NAMALWA (cell line): ENCODE data around the gene TDRD12.
"Not testable (repeated sequence)": the region's sequence is repeated elsewhere in the genome, so short reads cannot be mapped to it uniquely, and the experiment has no call there.

Source experiments
- DNase-seq: peaks from one replicate; pipeline ENCODE4 v3.0.0-alpha.2; 2015; ENCODE audit warnings: low spot score

Gene TDRD12

DNA sequence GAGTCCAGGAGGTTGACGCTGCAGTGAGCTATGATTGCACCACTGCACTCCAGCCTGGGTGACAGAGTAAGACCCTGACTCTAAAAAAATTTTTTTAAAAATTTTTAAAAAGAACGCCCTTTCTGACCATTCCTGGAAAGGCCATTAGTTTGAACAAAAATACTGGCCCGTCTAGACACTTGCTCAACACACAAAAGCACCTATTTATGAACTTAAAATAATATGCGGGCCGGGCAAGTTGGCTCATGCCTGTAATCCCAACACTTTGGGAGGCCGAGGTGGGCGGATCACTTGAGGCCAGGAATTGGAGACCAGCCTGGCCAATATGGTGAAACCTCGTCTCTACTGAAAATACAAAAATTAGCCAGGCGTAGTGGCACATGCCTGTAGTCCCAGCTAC lies 147.9 kb downstream of the TDRD12 start:
- not testable (repeated sequence) for DNase-seq

DNA sequence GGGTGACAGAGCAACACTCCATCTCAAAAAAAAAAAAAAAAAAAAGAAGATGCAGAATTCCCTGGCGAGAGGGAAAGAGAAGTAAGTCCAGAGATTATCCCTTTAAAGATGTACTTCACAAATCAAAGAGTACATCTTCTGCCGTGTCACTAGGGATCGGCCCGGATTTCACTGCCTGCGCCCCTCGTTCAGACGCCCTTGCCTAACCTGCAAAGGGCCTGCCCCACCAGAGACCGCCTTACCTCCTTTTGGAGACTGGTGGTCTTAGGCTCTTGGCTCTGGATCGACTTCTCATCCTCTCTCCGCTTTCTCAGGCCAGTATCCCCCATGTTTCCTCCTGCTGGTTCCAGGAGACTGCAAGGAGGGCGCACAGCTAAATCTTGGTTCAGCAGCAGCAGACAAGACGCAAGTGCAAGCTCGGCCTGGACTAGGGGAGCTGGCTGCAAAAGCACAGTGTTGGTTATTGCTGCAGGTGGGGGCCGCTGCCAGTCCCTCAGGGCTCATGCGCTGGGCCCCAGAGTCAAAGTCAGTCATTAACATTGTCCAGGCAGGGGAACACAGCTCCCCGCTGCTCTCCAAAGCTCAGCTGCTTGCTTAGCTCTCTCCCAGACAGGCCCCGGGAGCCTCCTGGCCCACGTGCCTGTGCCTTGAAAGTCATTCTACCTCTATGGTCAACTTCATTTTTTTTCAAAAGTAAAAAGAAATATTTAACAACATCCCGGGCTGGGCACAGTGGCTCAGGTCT lies 148.8 kb downstream of the TDRD12 start:
- no peak for DNase-seq

DNA sequence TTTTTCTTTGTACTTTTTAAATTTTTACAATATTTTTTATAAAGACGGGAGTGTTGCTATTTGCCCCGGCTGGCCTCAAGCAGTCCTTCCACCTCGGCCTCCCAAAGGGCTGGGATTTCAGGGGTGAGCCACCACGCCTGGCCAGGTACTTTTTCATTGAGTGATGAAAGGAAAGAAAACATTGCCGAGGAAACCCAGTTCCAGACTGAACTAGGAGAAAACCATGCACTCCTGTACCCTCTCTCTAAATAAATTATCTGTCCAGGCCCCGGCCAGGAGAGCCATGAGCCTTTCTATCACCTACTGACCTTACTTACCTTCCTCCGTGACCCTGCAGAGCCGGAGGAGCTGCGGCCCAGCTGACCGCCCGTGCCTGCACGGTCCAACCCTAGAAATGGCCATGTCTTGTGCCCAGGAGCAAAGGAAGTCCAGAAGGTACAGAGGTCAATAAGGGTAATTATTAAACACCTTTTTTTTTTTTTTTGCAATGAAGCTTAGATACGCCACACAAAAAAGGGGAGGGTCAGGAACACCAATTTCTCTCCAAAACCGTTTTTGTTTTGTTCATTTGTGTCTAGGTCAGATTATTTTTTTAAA lies 149.9 kb downstream of the TDRD12 start, which contains the start of gene SLC7A9:
Gene SLC7A9, minus strand, starts transcription at position 399 of the 597 bp plus-strand sequence. CDS start 1,233 bp downstream, outside the sequence.
- DNase-seq, result no peak

DNA sequence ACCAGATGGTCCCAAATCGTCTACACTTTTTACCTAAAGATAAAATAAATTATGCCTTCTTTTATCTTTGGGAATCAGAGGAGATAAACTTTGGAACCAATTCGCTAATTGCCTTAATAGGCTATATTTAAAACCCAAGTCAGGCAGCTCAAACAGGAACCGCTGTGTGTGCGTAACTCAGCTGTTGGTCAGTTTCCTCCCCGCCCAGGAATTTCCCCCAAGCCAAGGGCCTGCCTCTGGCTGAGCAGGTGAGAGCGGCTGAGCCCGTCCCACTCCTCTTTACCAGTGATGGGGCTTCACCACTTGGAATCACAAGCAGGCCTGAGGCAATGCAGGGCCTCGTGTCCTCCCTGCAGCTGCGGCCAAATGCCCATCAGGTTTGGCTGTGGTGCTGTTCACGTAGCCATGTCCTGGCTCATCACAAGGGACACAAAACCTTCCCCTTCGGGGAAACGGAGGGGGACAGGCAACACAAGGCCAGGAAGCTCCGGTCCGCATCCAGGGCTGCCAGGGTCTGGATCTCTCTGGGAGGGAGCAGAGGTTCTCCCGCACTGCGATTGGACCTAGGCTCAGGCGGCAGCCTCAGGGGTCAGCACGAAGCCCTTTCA lies 150.5 kb downstream of the TDRD12 start:
- no peak for DNase-seq

DNA sequence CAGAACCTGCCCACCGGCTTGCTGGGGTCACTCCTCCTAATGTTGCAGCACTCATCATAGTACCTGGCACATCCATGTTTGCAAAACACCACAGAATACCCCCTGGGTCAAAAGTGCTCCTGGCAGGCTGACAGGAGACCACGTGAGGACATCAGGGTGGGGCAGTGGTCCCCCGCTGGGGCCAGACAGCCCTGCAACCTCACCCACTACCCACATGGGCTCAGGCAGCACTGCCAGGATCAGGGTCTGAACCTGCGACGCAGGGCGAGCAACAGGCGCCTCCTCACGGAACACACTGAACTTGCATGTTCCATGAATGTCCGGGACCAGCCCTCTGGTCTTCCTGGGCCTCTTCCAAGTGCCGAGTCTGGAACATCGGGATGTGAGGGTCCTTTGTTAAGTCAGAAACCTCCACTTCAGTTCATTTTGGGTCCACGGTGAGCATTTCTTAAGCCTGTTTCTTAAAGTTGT lies 151.4 kb downstream of the TDRD12 start:
- DNase-seq, result no peak

DNA sequence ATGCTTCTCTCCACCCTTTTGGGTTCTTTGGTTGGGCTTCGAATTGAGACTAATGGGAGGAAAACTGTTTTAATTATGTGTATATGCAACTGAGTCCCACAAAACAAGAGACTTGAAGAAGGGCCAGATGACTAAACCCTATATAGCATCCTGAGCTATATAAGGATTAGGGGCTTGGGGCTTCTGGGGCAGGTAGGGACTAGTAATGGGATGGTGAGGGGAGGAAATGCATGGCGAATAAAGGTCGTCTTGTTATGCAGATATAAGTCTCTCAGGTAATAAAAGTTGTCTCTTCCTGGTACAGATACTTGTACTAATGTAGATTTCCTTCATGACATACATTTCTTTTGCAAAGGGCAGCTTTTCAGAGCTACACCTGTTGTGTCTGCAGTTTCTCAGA lies 152.8 kb downstream of the TDRD12 start:
- no peak for DNase-seq

DNA sequence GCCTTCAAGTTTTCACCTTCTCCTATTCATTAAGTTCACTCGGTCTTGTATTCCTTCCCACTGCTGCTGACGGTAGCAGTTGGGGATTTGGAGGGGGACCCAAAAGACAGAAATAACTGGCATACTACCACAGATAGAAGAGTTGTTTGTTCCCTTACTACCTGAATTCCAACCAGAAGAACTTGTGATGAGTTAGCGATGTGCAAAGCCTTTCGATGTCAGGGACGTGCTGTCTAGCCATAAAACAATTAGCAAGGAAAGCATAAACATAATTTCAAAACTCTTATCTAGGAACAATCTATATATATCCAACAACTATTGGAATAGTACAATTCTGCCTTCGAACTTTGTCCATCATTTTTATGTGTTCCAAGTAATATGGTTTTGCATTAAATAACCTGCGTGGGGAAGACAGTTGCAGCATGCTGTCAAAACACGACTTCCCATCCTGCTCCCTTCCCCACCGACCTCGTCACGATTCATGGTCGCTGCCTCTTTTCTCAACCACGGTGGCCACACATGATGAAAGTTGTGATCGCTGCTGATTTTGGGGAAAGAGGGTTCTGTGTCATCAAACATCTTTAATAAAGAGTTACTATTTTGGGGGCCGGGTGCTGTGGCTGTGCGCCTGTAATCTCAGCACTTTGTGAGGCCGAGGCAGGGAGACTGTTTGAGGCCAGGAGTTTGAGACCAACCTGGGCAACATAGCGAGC lies 153.8 kb downstream of the TDRD12 start:
- no peak for DNase-seq

DNA sequence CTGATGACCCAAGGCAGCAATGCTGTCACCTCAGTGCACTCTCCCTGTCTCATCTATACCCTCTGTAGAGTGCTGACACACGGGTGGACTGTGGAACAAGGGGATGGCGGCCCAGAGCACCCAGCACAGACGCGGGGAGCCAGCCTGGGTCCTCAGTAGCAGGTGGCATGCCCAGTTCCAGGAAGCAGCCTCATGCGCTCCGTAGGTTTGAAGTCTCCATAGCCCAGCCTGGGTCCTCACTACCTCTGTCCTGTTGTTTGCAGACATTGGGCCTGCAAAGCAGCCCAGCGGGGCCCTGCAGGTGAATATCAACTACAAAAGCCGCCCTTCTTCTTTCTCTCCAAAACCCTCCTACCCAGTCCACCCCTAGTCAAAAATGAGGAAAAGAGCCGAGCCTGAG lies 155.0 kb downstream of the TDRD12 start:
- no peak for DNase-seq

DNA sequence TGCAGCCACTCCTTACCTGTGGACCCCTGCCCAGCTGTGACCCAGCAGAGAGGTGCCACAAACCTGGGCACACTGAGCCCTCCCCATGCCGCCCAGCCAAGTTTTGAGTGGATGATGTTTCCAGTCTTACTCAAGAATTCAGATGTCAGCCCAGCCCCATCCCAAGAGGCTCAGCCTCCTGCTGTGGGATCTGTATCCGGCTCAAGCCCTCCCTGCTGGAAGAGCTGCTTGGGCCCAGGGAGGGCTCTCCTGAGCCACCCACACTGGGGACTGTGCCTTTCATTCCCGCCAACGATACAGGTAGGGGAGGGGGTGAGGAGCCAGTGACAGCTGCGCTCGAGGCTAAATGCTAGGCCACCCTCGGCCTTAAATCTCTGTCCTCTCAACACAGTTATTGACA lies 155.9 kb downstream of the TDRD12 start:
- DNase-seq, result no peak

DNA sequence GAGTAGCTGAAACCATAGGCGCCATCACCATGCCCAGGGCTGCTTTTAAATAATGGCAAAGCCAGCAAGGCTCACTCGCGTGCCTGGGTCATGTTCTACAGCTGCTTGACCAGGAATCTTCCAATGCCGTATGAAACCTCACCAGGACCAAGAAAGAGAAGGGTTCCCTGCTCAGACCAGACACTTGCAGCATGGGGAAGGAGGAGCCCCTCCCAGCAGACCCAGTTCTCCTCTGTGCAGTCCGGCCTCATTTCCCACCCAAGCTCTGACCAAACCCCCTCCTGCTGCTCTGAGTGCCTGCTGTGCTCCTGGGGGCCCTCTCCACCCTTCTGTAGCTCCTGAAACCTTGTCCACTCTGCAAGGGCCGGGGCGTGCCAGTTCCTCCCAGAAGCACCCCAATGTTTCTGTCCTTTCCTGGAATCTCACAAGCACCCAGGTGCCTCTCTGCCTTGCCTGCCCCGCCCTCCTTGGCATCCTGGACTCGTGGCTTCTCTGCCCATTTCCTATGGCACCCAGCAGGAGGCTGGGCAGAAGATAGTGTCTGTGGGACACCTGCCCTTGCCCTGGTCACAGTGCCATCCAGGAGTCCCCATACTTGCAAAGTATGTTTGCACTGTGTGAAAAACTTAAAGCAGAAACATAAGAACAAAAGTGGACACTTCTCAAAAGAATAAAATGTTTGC lies 156.8 kb downstream of the TDRD12 start:
- DNase-seq, result no peak

DNA sequence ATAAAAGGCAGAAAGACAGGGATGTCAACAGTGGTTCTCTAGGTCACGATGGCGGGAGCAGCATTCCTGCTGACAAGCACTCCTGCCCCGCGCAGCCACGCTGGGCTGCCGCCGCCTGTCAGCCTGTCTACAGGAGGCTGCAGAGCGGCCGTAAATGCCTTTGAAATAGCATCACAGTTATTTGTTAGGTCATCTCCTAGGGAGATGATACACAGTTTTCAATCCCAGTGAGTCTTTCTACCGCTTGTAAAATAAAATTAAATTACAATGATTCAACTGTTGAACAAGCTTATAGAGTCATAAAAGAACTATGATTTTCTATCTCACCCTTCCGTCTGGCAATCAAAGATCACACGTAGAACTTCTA lies 157.3 kb downstream of the TDRD12 start:
- DNase-seq, result no peak
